Jurkat, Clone E6-1 (cell line): Measurements from ENCODE around the gene UNC5B.
"Not testable (repeated sequence)": the region's sequence is repeated elsewhere in the genome, so short reads cannot be mapped to it uniquely, and the experiment has no call there.

Source experiments
- DNase-seq: peaks from one replicate; pipeline ENCODE4 v3.0.0-alpha.2; 2011; ENCODE audit warnings: low read depth, low spot score
- H3K4me3 ChIP-seq: 2 replicates; pipeline ENCODE4 v1.5.1; 2011; ENCODE audit warnings: mild to moderate bottlenecking, low read length, control low read depth, moderate library complexity

The UNC5B gene

GRCh38 chr10:71289421-71290130 lies 77.2 kb downstream of the UNC5B start:
- no peak for DNase-seq
- no peak overlapping the region for H3K4me3 ChIP-seq

DNA sequence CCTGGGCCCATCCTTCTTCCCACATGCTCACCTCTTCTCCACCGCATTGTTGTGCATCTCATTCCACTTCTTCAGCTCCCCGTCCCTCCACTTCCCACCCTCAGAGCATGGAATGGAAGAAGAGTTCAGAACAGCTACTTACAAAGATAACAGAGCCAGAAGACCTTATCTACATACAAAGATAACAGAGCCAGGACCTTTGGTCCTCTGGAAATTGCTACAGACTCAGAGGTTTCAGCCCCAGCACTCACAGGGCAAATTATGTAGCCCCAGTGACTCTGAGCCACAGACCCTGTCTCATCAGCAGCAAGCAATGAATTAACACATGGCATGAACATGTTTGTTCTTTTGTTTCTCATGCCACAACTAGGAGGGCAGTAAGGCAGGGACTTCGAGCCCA lies 78.0 kb downstream of the UNC5B start:
- no peak overlapping the region for H3K4me3 ChIP-seq
- DNase-seq = no peak

DNA sequence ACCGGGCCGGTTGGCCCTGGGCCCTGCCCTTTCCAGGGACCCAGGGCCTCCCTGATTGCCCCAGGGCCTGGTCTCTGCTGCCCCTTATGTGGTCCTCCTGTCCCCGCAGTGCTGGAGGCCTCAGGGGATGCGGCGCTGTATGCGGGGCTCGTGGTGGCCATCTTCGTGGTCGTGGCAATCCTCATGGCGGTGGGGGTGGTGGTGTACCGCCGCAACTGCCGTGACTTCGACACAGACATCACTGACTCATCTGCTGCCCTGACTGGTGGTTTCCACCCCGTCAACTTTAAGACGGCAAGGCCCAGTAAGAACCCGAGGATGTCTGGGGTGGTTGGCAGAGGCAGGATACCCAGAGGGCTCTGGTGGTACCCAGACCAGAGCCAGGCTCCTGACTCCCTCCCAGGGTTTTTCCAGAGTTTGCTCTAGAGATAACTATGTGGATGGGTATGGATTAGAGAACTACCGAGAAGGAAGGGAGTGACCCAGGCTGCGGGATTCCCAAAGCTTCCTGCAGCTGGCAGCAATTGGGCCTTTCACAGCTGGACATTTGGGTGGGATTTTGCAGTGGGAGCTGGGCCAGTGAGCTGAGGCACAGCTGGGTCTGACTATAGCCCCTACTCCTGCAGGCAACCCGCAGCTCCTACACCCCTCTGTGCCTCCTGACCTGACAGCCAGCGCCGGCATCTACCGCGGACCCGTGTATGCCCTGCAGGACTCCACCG lies 78.6 kb downstream of the UNC5B start:
- no peak for DNase-seq

DNA sequence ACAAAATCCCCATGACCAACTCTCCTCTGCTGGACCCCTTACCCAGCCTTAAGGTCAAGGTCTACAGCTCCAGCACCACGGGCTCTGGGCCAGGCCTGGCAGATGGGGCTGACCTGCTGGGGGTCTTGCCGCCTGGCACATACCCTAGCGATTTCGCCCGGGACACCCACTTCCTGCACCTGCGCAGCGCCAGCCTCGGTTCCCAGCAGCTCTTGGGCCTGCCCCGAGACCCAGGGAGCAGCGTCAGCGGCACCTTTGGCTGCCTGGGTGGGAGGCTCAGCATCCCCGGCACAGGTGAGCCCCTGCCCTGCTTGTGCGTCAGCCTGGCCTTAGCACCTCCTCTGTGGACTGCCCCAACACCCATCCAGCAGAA lies 79.1 kb downstream of the UNC5B start:
- DNase-seq = no peak
- H3K4me3 ChIP-seq = no peak overlapping the region

More for the DNA sequence above, 78.6 kb downstream of the UNC5B start:
- no peak overlapping the region for H3K4me3 ChIP-seq

- DNase-seq = no peak
- H3K4me3 ChIP-seq = no peak overlapping the region
These were observed 80.5 kb downstream of the UNC5B start for GRCh38 chr10:71292624-71293445.

- no peak for DNase-seq
- H3K4me3 ChIP-seq = no peak overlapping the region
These were observed 81.2 kb downstream of the UNC5B start for GRCh38 chr10:71293446-71294084.

DNA sequence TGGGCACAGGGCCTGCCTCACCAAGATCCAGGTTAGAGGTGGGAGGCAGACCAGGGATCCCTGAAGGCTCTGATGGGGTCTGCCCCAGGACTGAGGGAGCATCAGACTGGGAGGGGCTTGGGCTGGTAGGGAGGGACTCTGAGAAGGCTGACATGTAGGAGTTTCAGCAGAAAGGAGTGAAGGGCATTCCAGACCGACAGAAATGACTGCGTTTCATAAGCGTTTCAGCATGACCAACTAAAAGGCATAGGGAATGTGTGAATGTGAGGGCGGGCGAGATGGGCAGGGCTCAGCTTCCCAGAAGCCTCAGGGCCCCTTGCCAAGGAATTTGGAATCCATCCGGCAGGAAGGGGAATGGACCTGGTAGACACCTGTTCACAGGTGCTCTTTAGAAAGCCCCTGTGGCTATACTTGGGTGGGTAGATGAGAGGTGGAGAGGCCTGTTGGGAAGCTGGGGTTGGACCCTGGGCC lies 81.8 kb downstream of the UNC5B start:
- no peak overlapping the region for H3K4me3 ChIP-seq
- no peak for DNase-seq

GRCh38 chr10:71294856-71295255 lies 82.5 kb downstream of the UNC5B start:
- no peak for DNase-seq
- H3K4me3 ChIP-seq = no peak overlapping the region

- no peak for DNase-seq
- no peak overlapping the region for H3K4me3 ChIP-seq
These were observed 83.3 kb downstream of the UNC5B start for GRCh38 chr10:71295641-71296040.

DNA sequence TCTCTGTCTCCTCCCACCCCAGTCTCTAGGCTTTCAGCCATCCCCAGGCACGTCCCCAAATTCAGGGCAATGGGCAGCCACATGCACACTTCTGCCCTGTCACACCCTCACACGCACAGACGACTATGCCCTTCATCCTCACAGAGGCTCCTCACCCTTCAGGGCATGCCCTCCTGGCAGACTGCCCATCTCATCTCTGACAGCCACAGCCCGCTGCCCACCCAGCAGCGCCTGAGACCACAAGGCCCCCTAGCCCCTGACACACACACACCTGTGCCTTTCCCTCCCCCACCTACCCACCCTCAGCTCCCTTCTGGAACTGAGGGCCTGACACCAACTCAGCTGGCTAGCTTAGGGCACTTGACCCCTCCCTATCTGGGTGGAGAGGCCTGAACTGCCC lies 83.7 kb downstream of the UNC5B start:
- no peak for DNase-seq
- no peak overlapping the region for H3K4me3 ChIP-seq

GRCh38 chr10:71296811-71297210 lies 84.4 kb downstream of the UNC5B start:
- DNase-seq, H3K4me3 ChIP-seq: not testable (repeated sequence)

DNA sequence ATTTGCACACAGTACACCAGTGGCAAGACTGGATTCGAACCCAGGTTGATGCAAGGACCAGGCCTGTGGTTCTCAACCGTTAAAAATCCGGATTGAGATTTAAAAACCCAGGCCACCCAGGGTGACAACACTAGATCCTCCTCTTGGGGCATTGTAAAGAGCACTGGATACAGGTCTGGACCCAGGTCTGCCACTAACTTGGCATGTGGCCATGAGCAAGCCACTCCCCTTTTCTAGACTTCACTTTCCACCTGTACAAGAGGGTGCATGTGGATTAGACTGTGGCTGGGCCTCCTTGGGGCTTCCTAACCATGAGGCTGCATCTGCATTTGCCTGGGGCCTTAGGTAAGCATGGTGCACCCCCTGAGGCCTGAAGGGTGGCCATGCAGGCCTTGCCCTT lies 85.0 kb downstream of the UNC5B start:
- no peak for DNase-seq
- no peak overlapping the region for H3K4me3 ChIP-seq

- no peak overlapping the region for H3K4me3 ChIP-seq
- DNase-seq = no peak
These were observed 86.9 kb downstream of the UNC5B start for GRCh38 chr10:71299071-71299785.

DNA sequence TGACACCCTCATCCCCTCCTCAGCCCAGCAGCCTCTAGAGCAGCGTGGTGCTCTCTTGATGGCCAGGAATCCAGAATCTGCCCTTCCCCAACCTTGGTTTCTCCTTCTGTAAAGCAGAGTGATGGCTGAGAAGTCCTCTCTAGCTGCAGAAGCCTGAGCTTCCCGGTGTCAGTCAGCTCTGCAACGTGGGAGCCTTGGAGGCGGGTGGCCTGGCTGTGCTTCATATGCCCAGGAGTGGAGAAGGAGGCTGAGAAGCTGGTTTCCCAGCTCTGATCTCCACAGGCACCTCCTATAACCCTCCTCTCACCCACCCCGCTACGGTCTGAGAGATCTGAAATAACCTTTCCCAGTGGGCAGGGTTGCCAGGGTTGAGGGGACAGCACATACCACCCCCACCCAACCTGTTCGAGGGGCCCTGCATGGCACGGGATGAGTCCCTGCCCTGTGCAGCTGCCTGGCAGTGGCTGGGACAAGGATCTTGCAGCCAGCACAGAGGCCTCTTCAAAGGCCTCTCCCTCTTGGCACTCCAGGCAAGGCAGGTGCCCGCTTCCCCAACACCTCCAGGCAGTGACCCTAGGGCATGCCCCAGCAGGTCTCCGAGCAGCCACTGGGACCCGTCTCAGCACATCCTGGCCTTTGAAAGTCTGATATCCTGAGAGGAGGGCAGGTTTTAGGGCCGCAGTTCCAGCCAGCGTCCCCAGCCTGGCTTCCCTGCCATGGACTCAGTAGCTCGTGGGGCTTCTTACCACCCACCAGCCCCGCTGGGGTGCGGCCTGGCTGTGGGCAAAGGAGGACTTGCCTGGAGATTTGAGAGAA lies 88.4 kb downstream of the UNC5B start:
- no peak for DNase-seq

GRCh38 chr10:71301371-71301916 lies 89.1 kb downstream of the UNC5B start:
- no peak overlapping the region for H3K4me3 ChIP-seq
- no peak for DNase-seq

More for the DNA sequence above, 88.4 kb downstream of the UNC5B start:
- H3K4me3 ChIP-seq = no peak overlapping the region

GRCh38 chr10:71302451-71302850 lies 90.1 kb downstream of the UNC5B start:
- DNase-seq = no peak
- no peak overlapping the region for H3K4me3 ChIP-seq

DNA sequence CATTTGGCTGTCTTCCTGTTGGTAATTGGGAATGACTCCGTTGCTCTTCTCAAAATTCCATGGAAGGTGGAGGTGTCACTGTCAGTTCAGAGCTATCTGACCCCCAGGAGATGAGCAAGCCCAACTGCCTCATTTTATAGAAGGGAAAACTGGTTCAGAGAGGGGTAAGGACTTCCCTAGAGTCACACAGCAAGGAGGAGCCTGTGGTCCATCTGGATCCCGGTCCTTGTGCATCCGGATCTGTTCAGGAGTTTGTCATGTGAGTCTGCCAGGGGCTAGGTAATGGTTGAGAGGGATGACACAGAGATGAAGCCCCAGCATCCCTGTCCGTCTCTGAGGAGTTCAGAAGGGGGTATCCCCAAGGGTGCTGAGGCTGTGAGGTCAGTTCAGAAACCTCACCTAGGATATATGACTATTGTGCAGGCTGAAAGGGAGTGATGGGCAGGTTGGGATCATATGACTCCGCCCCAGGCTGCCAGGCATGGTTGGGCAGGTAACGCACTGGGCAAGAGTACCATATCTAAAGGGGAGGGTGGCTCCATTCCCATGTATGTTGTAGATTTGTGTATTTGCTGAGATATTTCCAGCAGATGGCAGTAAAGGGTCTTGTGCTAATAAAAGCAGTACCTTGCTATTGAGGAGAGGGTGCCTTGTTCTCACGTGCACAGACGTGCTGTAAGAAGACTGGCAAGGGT lies 90.7 kb downstream of the UNC5B start:
- no peak overlapping the region for H3K4me3 ChIP-seq
- DNase-seq = peak; percentile 71
